KMS-11 (cell line): ENCODE data around the gene TSPAN18.

Source experiments
- H2AFZ ChIP-seq: fragments of 200-600 bp; sonication (generic); 2 replicates; pipeline ENCODE4 v1.6.1; 2016; ENCODE audit warnings: antibody characterized with exemption, mixed run types, low read depth
- H3K27ac ChIP-seq: fragments of 200-600 bp; sonication (generic); 2 replicates; pipeline ENCODE4 v1.6.1; 2016; ENCODE audit warnings: mild to moderate bottlenecking, mixed run types
- H3K27me3 ChIP-seq: fragments of 200-600 bp; sonication (generic); 2 replicates; pipeline ENCODE4 v1.6.1; 2017; ENCODE audit warnings: mild to moderate bottlenecking, low read depth, mixed run types, moderate library complexity; ENCODE audit not compliant: insufficient read depth
- H3K36me3 ChIP-seq: fragments of 200-600 bp; sonication (generic); 2 replicates; pipeline ENCODE4 v1.6.1; 2017; ENCODE audit warnings: mild to moderate bottlenecking, mixed run types; ENCODE audit not compliant: insufficient read depth
- H3K4me1 ChIP-seq: fragments of 200-600 bp; sonication (generic); 2 replicates; pipeline ENCODE4 v1.6.1; 2016; ENCODE audit warnings: mild to moderate bottlenecking, low read depth, mixed run types; ENCODE audit not compliant: poor library complexity, severe bottlenecking
- H3K4me2 ChIP-seq: fragments of 200-600 bp; sonication (generic); 2 replicates; pipeline ENCODE4 v1.7.0; 2016; ENCODE audit warnings: mild to moderate bottlenecking, mixed run types
- H3K4me3 ChIP-seq: fragments of 200-600 bp; sonication (generic); IDR thresholded peaks from 2 replicates; pipeline ENCODE4 v1.6.1; 2017; ENCODE audit warnings: low read depth, low read length, mixed read lengths; ENCODE audit not compliant: insufficient read depth
- H3K79me2 ChIP-seq: fragments of 200-600 bp; sonication (generic); 2 replicates; pipeline ENCODE4 v1.6.1; 2016; ENCODE audit warnings: low read depth, mixed run types; ENCODE audit not compliant: insufficient read depth
- H3K9ac ChIP-seq: fragments of 200-600 bp; sonication (generic); 2 replicates; pipeline ENCODE4 v1.6.1; 2016; ENCODE audit warnings: mild to moderate bottlenecking, mixed run types
- H4K20me1 ChIP-seq: fragments of 200-600 bp; sonication (generic); 2 replicates; pipeline ENCODE4 v1.6.1; 2016; ENCODE audit warnings: mild to moderate bottlenecking, mixed run types; ENCODE audit not compliant: insufficient read depth
- TF ChIP-seq, protein P1 (sequence below): fragments of 200-600 bp; sonication (generic); conservative IDR thresholded peaks from 2 replicates; pipeline ENCODE4 v1.6.1; 2017; ENCODE audit warnings: low read depth, mild to moderate bottlenecking, antibody characterized with exemption, low read length, moderate library complexity, mixed read lengths

TSPAN18 gene

GRCh38 chr11:44930588-44931302, 204.0 kb downstream of the TSPAN18 start:
- H3K9ac ChIP-seq = no peak overlapping the region
- no peak overlapping the region for H2AFZ ChIP-seq
- no peak overlapping the region for H3K4me2 ChIP-seq
- no peaks in the 10 kb centered on the region for H4K20me1 ChIP-seq
- no peaks in the 10 kb centered on the region for H3K27me3 ChIP-seq
- no peaks in the 10 kb centered on the region for H3K4me1 ChIP-seq
- H3K4me3 ChIP-seq = no peak overlapping the region
- no peaks in the 10 kb centered on the region for H3K79me2 ChIP-seq
- H3K27ac ChIP-seq = no peak overlapping the region
- TF ChIP-seq, protein P1, sequence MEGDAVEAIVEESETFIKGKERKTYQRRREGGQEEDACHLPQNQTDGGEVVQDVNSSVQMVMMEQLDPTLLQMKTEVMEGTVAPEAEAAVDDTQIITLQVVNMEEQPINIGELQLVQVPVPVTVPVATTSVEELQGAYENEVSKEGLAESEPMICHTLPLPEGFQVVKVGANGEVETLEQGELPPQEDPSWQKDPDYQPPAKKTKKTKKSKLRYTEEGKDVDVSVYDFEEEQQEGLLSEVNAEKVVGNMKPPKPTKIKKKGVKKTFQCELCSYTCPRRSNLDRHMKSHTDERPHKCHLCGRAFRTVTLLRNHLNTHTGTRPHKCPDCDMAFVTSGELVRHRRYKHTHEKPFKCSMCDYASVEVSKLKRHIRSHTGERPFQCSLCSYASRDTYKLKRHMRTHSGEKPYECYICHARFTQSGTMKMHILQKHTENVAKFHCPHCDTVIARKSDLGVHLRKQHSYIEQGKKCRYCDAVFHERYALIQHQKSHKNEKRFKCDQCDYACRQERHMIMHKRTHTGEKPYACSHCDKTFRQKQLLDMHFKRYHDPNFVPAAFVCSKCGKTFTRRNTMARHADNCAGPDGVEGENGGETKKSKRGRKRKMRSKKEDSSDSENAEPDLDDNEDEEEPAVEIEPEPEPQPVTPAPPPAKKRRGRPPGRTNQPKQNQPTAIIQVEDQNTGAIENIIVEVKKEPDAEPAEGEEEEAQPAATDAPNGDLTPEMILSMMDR = no peak
- no peaks in the 10 kb centered on the region for H3K36me3 ChIP-seq

DNA sequence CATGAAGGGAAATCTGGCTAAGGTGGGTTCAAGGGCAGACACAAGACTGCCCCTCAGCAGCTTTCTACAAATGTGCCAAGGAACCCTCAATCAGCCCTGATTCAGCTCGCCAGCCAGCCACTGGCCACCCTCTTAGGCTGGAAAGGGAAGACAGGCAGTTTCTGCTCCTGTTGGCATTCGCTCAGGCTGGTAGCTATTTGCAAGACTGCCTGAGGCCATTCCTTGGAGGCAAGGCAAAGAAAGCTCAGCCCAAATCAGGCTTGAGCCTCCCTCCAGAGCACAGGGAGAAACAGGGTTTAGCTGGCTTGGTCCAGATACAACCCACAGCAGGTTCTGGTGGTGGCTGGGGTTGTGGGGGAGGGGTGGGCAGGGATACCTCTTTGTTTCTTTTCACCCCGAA, 204.7 kb downstream of the TSPAN18 start:
- Histone ChIP-seq H2AFZ (no peak overlapping the region), H3K4me1 (no peaks in the 10 kb centered on the region), H3K27me3 (no peaks in the 10 kb centered on the region), H4K20me1 (no peaks in the 10 kb centered on the region), H3K27ac (no peak overlapping the region), H3K4me2 (no peak overlapping the region), H3K36me3 (no peaks in the 10 kb centered on the region), H3K4me3 (no peak overlapping the region), H3K79me2 (no peaks in the 10 kb centered on the region), H3K9ac (no peak overlapping the region)
- TF ChIP-seq, protein P1 = no peak

DNA sequence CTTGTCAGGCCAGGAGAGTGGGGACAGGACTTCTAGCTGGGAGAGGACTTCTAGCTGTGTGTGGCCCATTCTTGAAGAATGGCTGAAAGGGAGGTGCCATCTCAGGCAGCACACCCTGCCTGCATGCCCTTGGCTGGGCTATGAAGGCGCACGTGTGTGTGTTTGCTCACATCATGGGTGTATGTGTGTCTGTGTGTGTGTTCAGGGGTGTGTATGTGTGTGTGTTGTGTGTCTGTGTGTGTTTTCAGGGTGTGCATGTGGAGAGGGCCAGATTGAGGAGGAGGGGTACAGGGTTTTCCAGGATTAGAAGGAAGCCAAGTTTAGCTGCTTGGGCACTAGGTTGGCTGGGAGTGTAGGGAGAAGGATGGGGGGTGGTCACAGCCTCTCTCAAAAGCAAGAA, 207.3 kb downstream of the TSPAN18 start:
- Histone ChIP-seq H3K27me3 (no peaks in the 10 kb centered on the region), H3K4me2 (no peak overlapping the region), H3K4me1 (no peaks in the 10 kb centered on the region), H3K79me2 (no peaks in the 10 kb centered on the region), H3K27ac (no peak overlapping the region), H4K20me1 (no peaks in the 10 kb centered on the region), H2AFZ (no peak overlapping the region), H3K9ac (no peak overlapping the region), H3K4me3 (no peak overlapping the region), H3K36me3 (no peaks in the 10 kb centered on the region)
- TF ChIP-seq, protein P1 = no peak

GRCh38 chr11:44934735-44935250, 208.0 kb downstream of the TSPAN18 start:
- Histone ChIP-seq H3K4me3 (no peak overlapping the region), H3K4me2 (no peak overlapping the region), H2AFZ (no peak overlapping the region), H3K27me3 (no peaks in the 10 kb centered on the region), H3K36me3 (no peaks in the 10 kb centered on the region), H4K20me1 (no peaks in the 10 kb centered on the region), H3K9ac (no peak overlapping the region), H3K27ac (no peak overlapping the region), H3K79me2 (no peaks in the 10 kb centered on the region), H3K4me1 (no peaks in the 10 kb centered on the region)
- TF ChIP-seq, protein P1 = no peak
